Activated CD4-positive, alpha-beta T cell treated with anti-CD3 and anti-CD28 coated beads for 4 hours (primary cell): ENCODE data around the gene PCDHGC5.

Source experiments
- DNase-seq, 2 donors: peaks; one replicate each; pipeline ENCODE4 v3.0.0-alpha.2; 2020

PCDHGC5 gene

DNA sequence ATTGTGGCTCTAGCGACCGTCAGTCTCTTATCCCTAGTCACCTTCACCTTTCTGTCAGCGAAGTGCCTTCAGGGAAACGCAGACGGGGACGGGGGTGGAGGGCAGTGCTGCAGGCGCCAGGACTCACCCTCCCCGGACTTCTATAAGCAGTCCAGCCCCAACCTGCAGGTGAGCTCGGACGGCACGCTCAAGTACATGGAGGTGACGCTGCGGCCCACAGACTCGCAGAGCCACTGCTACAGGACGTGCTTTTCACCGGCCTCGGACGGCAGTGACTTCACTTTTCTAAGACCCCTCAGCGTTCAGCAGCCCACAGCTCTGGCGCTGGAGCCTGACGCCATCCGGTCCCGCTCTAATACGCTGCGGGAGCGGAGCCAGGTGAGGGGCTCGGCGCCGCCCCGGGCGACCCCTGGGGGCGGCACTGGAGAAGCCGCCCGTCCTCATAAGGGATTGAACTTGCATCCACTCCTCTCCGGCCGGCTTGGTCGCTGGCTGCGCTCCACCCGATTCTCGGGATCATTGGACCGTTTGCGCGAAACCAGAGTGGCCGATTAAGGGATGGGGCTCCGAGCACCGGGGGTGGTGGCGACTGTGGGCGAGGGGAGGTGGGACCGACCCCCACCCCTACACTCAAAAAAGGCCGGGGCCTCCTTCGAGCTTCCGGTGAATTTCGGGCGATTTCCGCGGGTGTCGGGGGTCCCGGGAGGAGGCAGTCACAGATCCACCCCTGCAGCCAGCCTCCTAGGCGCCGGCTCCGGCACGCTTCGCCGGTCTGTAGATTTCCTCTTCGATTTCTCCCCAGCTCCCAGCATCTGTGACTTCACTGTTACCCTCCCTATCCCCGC lies 2.7 kb downstream of the PCDHGC5 start:
- no peak for DNase-seq

DNA sequence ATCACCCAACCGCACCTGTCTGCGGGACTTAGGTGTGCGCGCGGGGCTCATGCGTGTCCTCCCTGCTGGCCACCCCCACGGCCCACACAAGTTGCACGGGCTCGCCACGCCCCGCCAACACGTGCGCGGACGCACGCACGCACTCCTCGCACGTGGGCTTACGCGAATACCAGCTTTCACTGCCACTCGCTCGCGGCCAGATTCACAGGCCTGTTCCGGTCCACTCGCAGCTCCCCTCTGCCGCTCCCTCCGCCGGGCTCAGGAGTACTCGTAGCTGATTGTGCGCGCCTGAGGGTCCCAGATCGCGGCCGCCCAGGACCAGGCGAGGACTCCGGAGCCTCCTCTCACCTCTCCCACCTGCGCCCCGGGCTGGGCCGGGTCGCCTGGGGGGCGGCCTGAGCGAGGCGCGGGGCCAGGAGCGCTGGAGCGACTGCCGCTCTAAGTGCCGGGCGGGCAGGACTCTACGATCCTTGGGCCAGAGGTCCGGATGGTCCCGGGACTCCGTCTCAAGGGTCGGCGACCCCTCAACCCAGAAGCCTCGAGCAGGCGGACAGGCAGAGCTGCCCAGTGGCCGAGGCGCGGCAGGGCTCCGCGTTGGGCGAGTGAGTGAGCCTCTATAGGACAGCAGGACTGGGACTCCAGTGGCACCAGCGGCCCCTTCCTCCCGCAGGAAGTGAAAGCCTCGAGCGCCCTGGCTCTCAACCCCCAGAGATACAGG lies 3.4 kb downstream of the PCDHGC5 start:
- DNase-seq: peak; percentile 19 to 25

DNA sequence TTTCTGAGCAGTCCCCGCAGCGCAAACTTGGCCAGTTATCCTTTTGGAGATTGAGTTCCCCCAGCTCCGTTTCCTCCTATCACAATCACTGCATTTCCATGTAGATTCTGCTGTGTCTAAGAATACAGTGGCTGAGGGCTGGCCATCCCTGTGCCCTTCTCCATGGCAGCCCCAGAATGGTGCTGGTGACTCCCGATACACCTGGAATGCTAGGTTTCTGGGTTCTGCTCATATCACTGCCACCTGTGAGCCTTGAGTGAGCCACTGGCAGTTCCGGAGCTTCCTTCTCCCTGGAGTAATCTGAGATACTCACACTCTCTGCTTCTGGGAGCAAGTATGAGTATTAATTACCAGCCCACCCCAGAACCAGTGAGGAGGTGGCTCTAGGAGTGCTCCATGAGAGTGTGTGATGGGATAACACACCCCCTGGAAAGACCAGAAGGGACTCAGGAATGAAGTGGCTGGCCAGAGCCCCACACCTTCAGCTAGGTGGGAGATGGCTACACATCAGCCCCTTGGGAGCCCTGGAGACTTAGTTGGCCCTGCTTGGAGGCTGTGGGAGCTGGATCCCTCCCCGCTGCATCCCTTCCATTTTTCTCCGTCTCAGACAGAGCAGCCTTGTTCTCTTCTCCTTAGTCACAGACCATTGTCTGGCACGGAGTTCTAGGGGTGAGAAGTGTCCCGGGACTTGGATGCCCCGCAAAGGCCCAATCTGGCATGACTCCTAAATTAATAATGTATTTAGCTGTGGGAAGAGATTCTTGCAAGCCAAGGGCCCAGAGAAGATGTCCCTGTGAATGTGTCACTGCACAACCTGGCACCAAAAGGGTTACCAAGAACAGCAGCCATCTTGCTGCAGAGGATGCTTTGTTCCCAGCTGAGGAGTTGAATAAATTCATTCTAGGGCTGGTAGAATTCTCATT lies 4.9 kb downstream of the PCDHGC5 start:
- no peak for DNase-seq

GRCh38 chr5:141494761-141495452 lies 6.0 kb downstream of the PCDHGC5 start:
- no peak for DNase-seq

GRCh38 chr5:141495453-141495811 lies 6.6 kb downstream of the PCDHGC5 start:
- no peak for DNase-seq

- no peak for DNase-seq
Observed at GRCh38 chr5:141496038-141496437, 7.2 kb downstream of the PCDHGC5 start.

GRCh38 chr5:141501761-141502160 lies 12.9 kb downstream of the PCDHGC5 start:
- DNase-seq: no peak

DNA sequence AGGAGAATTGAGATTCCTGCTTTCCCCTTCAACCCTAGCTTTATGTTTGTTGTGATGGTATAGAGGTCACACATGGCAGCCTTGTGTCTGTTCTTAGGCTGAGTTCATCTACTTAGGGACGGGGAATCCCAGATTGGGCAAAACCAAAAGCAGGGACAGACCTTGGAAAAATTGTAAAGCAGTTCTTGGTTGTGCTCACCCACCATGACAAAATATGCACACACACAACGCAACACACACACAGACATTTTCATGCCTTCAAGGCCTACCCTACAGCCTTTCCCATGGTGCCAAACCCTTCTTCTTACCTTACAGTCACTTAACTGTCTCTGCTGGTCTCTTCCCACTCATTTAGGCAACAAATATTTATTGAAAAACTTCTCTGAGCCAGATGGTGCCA lies 14.8 kb downstream of the PCDHGC5 start:
- no peak for DNase-seq

- DNase-seq: no peak
Observed at GRCh38 chr5:141504216-141504615, 15.3 kb downstream of the PCDHGC5 start.

DNA sequence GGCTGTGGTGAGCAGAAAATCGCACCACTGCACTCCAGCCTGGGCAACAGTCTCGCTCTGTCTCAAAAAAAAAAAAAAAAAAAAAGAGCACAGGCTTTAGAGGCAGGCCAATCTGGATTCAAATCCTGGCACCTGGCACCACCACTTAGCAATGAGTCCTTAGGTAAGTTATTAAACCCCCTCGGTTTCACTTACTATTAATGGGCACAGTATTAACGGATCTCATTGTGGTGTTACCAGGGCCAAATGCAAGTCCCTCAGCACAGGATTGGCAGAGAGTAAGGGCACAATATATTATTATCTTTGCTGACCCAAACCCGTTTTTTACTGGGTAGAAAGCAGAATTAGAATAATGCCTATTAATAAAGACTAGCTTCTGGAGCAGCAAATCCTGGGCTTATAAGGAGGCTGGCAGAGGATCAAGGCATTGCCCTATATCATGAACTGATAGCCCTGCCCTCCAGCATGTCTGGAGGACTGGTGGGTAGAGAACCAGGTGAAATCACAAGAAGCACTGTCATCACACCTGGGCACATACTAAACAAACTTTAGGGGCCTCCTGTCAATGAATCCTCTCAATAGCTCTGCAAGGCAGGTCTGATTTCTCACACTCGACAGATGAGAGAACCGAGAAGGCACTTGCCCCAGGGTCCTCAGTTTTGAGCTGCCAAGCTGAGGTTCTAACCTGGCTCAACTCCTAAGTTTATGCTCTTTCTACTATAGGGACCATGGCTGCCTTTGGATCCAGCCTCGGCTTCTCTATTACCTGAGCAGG lies 17.7 kb downstream of the PCDHGC5 start:
- no peak for DNase-seq

DNA sequence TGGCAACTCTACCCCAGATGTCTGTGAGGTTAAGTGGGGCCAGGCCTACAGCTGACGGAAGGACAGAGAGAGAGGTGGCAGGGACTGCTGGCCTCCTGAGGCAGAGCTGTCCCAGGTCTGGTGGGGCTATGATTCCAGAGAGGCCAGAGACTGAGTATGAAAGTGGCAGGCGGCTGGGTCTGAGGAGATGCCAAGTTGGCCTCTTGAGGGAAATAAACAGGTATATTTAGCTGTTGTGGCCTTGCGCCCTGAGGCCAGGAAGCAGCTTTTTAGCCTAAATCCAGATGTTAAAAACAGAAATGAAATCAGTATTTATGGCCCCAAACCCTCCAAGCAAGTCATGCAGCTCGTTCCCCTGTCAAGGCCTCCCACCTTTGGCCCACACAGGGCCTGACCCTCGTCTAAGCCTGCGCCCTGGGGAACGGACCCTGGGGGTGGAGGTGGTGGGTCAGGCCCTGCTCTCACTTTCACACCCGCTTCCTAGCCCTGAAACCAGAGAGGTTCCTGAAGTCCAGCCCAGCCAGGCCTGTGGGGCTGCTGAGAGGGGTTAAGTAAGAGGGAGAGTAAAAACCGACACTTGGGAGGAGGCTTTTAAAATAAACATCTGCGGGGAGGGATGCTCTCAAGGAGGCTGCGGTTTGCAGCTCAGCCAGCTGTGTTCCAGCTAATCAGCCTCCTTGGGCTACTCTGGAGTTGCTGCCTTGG lies 18.7 kb downstream of the PCDHGC5 start:
- DNase-seq: no peak

- no peak for DNase-seq
Observed at GRCh38 chr5:141508440-141508797, 19.5 kb downstream of the PCDHGC5 start.

DNA sequence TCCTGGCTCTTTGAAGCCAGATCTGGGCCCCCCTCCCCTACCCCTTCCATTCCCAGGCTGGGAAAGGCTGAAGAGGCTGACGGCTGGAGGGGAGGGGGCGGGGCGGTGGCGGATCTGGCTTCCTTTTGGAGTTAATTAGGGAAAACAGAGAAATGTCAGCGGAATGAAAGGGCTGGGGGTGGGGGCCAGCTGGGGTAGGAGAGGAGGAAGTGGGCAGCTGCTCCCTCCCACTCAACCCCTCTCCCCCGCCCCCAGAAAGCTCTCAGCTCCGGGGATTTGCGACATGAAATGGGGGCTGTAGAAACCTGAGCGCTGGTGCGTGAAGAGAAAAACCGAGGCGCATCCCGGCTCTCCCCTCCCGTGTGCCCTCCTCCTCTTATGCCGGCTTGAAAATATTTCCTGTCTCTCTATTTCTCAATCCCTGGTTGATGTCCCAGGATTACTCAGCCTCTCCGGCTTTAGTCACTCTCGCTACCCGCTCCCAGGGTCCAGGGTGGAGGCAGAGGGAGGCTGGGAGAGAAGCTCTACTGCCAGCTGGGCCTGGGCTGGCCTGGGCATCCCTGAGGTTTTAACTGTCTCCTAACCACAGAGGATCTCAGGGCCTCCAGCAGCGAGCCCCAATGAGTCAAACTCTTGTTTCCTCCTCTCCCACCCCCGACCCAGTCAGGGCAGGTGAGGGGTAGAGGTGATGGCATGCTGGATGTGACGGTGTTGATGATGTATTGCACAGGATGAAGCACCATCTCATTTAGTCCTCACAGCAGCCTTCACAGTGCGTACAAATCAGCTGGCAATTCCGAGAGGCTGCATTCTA lies 20.1 kb downstream of the PCDHGC5 start:
- no peak for DNase-seq

GRCh38 chr5:141510160-141510559 lies 21.3 kb downstream of the PCDHGC5 start:
- no peak for DNase-seq

DNA sequence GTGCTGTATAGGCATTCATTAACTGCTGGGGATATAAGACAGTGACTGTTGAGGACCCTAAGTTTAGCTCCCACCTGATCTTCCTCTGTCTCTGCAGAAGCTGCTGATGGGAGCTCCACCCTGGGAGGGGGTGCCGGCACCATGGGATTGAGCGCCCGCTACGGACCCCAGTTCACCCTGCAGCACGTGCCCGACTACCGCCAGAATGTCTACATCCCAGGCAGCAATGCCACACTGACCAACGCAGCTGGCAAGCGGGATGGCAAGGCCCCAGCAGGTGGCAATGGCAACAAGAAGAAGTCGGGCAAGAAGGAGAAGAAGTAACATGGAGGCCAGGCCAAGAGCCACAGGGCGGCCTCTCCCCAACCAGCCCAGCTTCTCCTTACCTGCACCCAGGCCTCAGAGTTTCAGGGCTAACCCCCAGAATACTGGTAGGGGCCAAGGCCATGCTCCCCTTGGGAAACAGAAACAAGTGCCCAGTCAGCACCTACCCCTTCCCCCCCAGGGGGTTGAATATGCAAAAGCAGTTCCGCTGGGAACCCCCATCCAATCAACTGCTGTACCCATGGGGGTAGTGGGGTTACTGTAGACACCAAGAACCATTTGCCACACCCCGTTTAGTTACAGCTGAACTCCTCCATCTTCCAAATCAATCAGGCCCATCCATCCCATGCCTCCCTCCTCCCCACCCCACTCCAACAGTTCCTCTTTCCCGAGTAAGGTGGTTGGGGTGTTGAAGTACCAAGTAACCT lies 22.1 kb downstream of the PCDHGC5 start:
- no peak for DNase-seq

DNA sequence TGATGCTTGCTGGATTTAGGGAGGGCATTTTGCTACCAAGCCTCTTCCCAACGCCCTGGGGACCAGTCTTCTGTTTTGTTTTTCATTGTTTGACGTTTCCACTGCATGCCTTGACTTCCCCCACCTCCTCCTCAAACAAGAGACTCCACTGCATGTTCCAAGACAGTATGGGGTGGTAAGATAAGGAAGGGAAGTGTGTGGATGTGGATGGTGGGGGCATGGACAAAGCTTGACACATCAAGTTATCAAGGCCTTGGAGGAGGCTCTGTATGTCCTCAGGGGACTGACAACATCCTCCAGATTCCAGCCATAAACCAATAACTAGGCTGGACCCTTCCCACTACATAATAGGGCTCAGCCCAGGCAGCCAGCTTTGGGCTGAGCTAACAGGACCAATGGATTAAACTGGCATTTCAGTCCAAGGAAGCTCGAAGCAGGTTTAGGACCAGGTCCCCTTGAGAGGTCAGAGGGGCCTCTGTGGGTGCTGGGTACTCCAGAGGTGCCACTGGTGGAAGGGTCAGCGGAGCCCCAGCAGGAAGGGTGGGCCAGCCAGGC lies 23.0 kb downstream of the PCDHGC5 start:
- DNase-seq: no peak

DNA sequence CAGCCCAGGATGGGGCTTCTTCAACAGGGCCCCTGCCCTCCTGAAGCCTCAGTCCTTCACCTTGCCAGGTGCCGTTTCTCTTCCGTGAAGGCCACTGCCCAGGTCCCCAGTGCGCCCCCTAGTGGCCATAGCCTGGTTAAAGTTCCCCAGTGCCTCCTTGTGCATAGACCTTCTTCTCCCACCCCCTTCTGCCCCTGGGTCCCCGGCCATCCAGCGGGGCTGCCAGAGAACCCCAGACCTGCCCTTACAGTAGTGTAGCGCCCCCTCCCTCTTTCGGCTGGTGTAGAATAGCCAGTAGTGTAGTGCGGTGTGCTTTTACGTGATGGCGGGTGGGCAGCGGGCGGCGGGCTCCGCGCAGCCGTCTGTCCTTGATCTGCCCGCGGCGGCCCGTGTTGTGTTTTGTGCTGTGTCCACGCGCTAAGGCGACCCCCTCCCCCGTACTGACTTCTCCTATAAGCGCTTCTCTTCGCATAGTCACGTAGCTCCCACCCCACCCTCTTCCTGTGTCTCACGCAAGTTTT lies 23.6 kb downstream of the PCDHGC5 start:
- DNase-seq: peak; percentile 84 to 87

- peak; percentile 22 to 39 for DNase-seq
Observed at GRCh38 chr5:141512911-141513626, 24.2 kb downstream of the PCDHGC5 start.
